Liver (tissue), 9 donors: Measurements from ENCODE around the gene RRP15. TPM values are rescaled to one million over a fixed set of nuclear protein-coding genes. Genes with fewer than 3 reads are reported as not detected.

Experiments
- DNase-seq: peaks from one replicate; pipeline ENCODE4 v3.0.0-alpha.2; 2017; ENCODE audit warnings: low spot score
- H3K27ac ChIP-seq, 2 donors: one replicate each; pipeline ENCODE4 v1.7.0; 2013; ENCODE audit warnings: inconsistent platforms in 2 of 2, low read length in 2 of 2, control low read depth in 1 of 2, low read depth in 1 of 2, mild to moderate bottlenecking in 1 of 2
- H3K27me3 ChIP-seq, 4 donors: one replicate each; pipeline versions ENCODE4 v1.6.1 to v1.7.0; 2013; ENCODE audit warnings: low read length in 3 of 4, inconsistent platforms in 1 of 4, mild to moderate bottlenecking in 1 of 4, moderate library complexity in 1 of 4; ENCODE audit not compliant: control insufficient read depth in 4 of 4, insufficient read depth in 4 of 4
- H3K36me3 ChIP-seq, 4 donors: one replicate each; pipeline versions ENCODE4 v1.6.1 to v1.7.0; 2013; ENCODE audit warnings: low read length in 3 of 4, mild to moderate bottlenecking in 3 of 4, low read depth in 1 of 4, moderate library complexity in 1 of 4; ENCODE audit not compliant: control insufficient read depth in 4 of 4, insufficient read depth in 3 of 4
- H3K4me1 ChIP-seq, 4 donors: one replicate each; pipeline versions ENCODE4 v1.6.1 to v1.7.0; 2013; ENCODE audit warnings: low read length in 3 of 4, mild to moderate bottlenecking in 3 of 4, moderate library complexity in 1 of 4; ENCODE audit not compliant: control insufficient read depth in 4 of 4, insufficient read depth in 4 of 4
- H3K4me3 ChIP-seq, 3 donors: one replicate each; pipeline versions ENCODE4 v1.6.1 to v1.7.0; 2013; ENCODE audit warnings: low read length in 3 of 3, control low read depth in 1 of 3, low read depth in 1 of 3, mild to moderate bottlenecking in 1 of 3
- H3K9ac ChIP-seq, 2 donors: one replicate each; pipeline ENCODE4 v1.7.0; 2013; ENCODE audit warnings: low read length in 2 of 2, mild to moderate bottlenecking in 2 of 2, moderate library complexity in 2 of 2, control low read depth in 1 of 2, low read depth in 1 of 2
- H3K9me3 ChIP-seq, 4 donors: one replicate each; pipeline versions ENCODE4 v1.6.1 to v1.7.0; 2013; ENCODE audit warnings: low read length in 3 of 4; ENCODE audit not compliant: control insufficient read depth in 4 of 4
- ATF3 ChIP-seq: IDR thresholded peaks from 2 replicates; pipeline ENCODE4 v1.6.1; 2016; ENCODE audit warnings: antibody characterized with exemption
- CTCF ChIP-seq: fragments of 150-350 bp; IDR thresholded peaks from 2 replicates; pipeline ENCODE4 v1.5.1; 2017; ENCODE audit warnings: improper control_type of control experiment, low read depth, low read length; ENCODE audit not compliant: missing input control
- EGR1 ChIP-seq, 2 donors: IDR thresholded peaks; 2 replicates each; pipeline ENCODE4 v1.6.1; 2016 to 2018; ENCODE audit warnings: antibody characterized with exemption in 2 of 2, low read depth in 2 of 2
- FOXA1 ChIP-seq: IDR thresholded peaks from 2 replicates; pipeline ENCODE4 v1.6.1; 2016; ENCODE audit warnings: antibody characterized with exemption
- FOXA2 ChIP-seq: IDR thresholded peaks from 2 replicates; pipeline ENCODE4 v1.6.1; 2016; ENCODE audit warnings: antibody characterized with exemption
- GABPA ChIP-seq, 2 donors: IDR thresholded peaks in 1 of 2; conservative IDR thresholded peaks in 1 of 2; 2 replicates each; pipeline ENCODE4 v1.6.1; 2016; ENCODE audit warnings: antibody characterized with exemption in 2 of 2, mild to moderate bottlenecking in 1 of 2, moderate library complexity in 1 of 2
- HNF4A ChIP-seq, 2 donors: conservative IDR thresholded peaks; 2 replicates each; pipeline ENCODE4 v1.6.1; 2016; ENCODE audit warnings: antibody characterized with exemption in 2 of 2, mild to moderate bottlenecking in 2 of 2
- HNF4G ChIP-seq: IDR thresholded peaks from 2 replicates; pipeline ENCODE4 v1.6.1; 2016; ENCODE audit warnings: antibody characterized with exemption
- JUND ChIP-seq, 2 donors: IDR thresholded peaks; 2 replicates each; pipeline ENCODE4 v1.6.1; 2016; ENCODE audit warnings: antibody characterized with exemption in 2 of 2
- MAX ChIP-seq: IDR thresholded peaks from 2 replicates; pipeline ENCODE4 v1.6.1; 2016; ENCODE audit warnings: antibody characterized with exemption
- NR2F2 ChIP-seq: IDR thresholded peaks from 2 replicates; pipeline ENCODE4 v1.6.1; 2016; ENCODE audit warnings: antibody characterized with exemption
- RAD21 ChIP-seq, 2 donors: IDR thresholded peaks; 2 replicates each; pipeline ENCODE4 v1.6.1; 2016; ENCODE audit warnings: antibody characterized with exemption in 2 of 2, mild to moderate bottlenecking in 2 of 2
- REST ChIP-seq: IDR thresholded peaks from 2 replicates; pipeline ENCODE4 v1.6.1; 2016; ENCODE audit warnings: antibody characterized with exemption, mild to moderate bottlenecking
- RXRA ChIP-seq, 2 donors: IDR thresholded peaks; 2 replicates each; pipeline ENCODE4 v1.6.1; 2017 to 2018; ENCODE audit warnings: antibody characterized with exemption in 2 of 2, mild to moderate bottlenecking in 1 of 2
- SP1 ChIP-seq: IDR thresholded peaks from 2 replicates; pipeline ENCODE4 v1.6.1; 2018; ENCODE audit warnings: antibody characterized with exemption, mild to moderate bottlenecking
- TAF1 ChIP-seq: conservative IDR thresholded peaks from 2 replicates; pipeline ENCODE4 v1.6.1; 2016; ENCODE audit warnings: antibody characterized with exemption, mild to moderate bottlenecking
- YY1 ChIP-seq: IDR thresholded peaks from 2 replicates; pipeline ENCODE4 v1.6.1; 2016; ENCODE audit warnings: antibody characterized with exemption, mild to moderate bottlenecking
- ZBTB33 ChIP-seq: IDR thresholded peaks from 2 replicates; pipeline ENCODE4 v1.6.1; 2016; ENCODE audit warnings: antibody characterized with exemption
- polyA plus RNA-seq, 2 donors: library from polyadenylated mRNA; stranded (reverse) in 1 of 2; unstranded in 1 of 2; fragments of 200-250 nt in 1 of 2; fragments of >200 nt in 1 of 2; fragmentation: Nextera tagmentation in 1 of 2; extraction: Ambion mirVana in 1 of 2; gene quantifications; one replicate each; pipeline versions ENCODE4 v1.2.1 to v1.2.3, GENCODE V29; 2013 to 2015
- total RNA-seq, 2 donors: library from RNA; depleted of rRNA; stranded (reverse); fragments of >200 nt; gene quantifications; one replicate each; pipeline ENCODE4 v1.2.3, GENCODE V29; 2014
- donor health status: healthy.
- donor health status: healthy.
- donor health status: healthy.
- donor health status: healthy.
- donor health status: healthy.

RRP15 gene
- total and polyA plus RNA-seq, 4 donors: 2.4 to 9.2 (median 5.2) TPM

GRCh38 chr1:218332416-218332815 lies 47.3 kb downstream of the RRP15 start:
- Histone ChIP-seq H3K27ac (no peak overlapping the region), H3K36me3 (no peaks in the 10 kb centered on the region), H3K9ac (no peak overlapping the region), H3K9me3 (no peaks in the 10 kb centered on the region), H3K27me3 (no peaks in the 10 kb centered on the region), H3K4me3 (no peak overlapping the region), H3K4me1 (peaks cover 0 to 5% (median under 1%) of the 10 kb centered on the region in 4 donors)
- TF ChIP-seq FOXA1 (no peak), JUND (IDR thresholded peaks at IDR 0.05) (no peak), NR2F2 (no peak), EGR1 (IDR thresholded peaks at IDR 0.05; ENCODE audit: low read depth in 2 of 2) (no peak), HNF4A (conservative IDR thresholded peaks at IDR 0.05) (no peak), TAF1 (no peak), MAX (no peak), GABPA (IDR thresholded peaks at IDR 0.05 in 1 of 2, conservative IDR thresholded peaks at IDR 0.05 in 1 of 2) (no peak), HNF4G (no peak), ATF3 (no peak), RXRA (IDR thresholded peaks at IDR 0.05) (no peak), SP1 (no peak), FOXA2 (no peak), REST (no peak), YY1 (no peak), CTCF (no peak), RAD21 (IDR thresholded peaks at IDR 0.05) (no peak), ZBTB33 (no peak)
- DNase-seq: no peak
